SK-N-SH (cell line): Measurements from ENCODE around the gene EXOC1L.

Experiments used
- CTCF ChIP-seq: fragments of 200-600 bp; sonication (generic); IDR thresholded peaks from 2 replicates; pipeline ENCODE4 v1.6.1; 2017; ENCODE audit warnings: antibody characterized with exemption, mild to moderate bottlenecking, moderate library complexity
- EP300 ChIP-seq, 2 experiments: IDR thresholded peaks; 2 replicates each; pipeline versions ENCODE4 v1.4.0 to v1.6.1; 2012; ENCODE audit warnings: borderline replicate concordance in 1 of 2, low read depth in 1 of 2, low read length in 1 of 2
- MXI1 ChIP-seq: IDR thresholded peaks from 2 replicates; pipeline ENCODE4 v1.6.1; 2012; ENCODE audit warnings: mild to moderate bottlenecking, low read depth, low read length, improper control_type of control experiment
- NFIC ChIP-seq: IDR thresholded peaks from 2 replicates; pipeline ENCODE4 v1.4.0; 2012; ENCODE audit warnings: borderline replicate concordance
- NRF1 ChIP-seq: IDR thresholded peaks from 2 replicates; pipeline ENCODE4 v1.6.1; 2012; ENCODE audit warnings: low read depth, mild to moderate bottlenecking, low read length
- POLR2AphosphoS5 ChIP-seq: IDR thresholded peaks from 2 replicates; pipeline ENCODE4 v1.6.1; 2012; ENCODE audit warnings: low read depth, low read length
- REST ChIP-seq: IDR thresholded peaks from 2 replicates; pipeline ENCODE4 v1.6.1; 2012; ENCODE audit warnings: mild to moderate bottlenecking, low read depth, low read length, moderate library complexity
- RXRA ChIP-seq: IDR thresholded peaks from 2 replicates; pipeline ENCODE4 v1.4.0; 2012; ENCODE audit warnings: low read depth, mild to moderate bottlenecking, borderline replicate concordance
- TAF1 ChIP-seq: IDR thresholded peaks from 2 replicates; pipeline ENCODE4 v1.6.1; 2012; ENCODE audit warnings: low read depth, mild to moderate bottlenecking, low read length, moderate library complexity, borderline replicate concordance

DNA sequence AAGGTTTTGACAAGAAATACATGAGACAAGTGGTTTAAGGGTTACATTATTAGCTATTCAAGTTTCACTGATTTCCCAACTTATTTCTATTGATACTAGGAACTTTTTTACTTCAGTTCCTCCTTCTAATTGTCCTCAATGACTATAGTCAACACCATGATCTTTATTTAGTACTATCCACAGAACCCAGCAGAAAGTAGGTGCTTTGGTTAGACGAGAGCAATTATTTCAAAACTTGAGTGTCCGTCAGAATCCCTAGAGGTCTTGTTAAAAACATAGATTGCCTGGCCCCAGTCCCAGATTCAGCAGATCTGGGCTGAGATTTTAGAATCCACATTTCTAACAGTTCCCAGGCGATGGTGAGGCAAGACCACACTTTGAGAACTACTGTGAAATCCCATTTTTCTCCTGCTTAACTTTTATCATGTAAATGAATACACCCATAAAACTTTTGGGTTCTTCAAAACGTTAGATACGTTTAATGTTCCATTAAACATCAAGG is 51.8 kb downstream of the EXOC1L start:
- TF ChIP-seq CTCF = no peak
- no peak for TF ChIP-seq POLR2AphosphoS5
- no peak for TF ChIP-seq REST
- TF ChIP-seq NFIC = no peak
- TF ChIP-seq NRF1 = no peak
- TF ChIP-seq MXI1 = no peak
- TF ChIP-seq TAF1 = no peak
- TF ChIP-seq RXRA = no peak
- no peak for TF ChIP-seq EP300 (IDR thresholded peaks at IDR 0.05; ENCODE audit: borderline replicate concordance in 1 of 2, low read depth in 1 of 2, low read length in 1 of 2)
